T47D (cell line): Measurements from ENCODE around the gene TCP11L2.
A peak's percentile ranks its signal among the peaks of the same experiment; 100 is the strongest.

ENCODE experiments used
- DNase-seq, 2 experiments: peaks; one replicate each; pipeline versions ENCODE4 v3.0.0 to v3.0.0-alpha.2; 2011 to 2012; ENCODE audit warnings: low read depth in 1 of 2, low spot score in 1 of 2
- JUND ChIP-seq: IDR thresholded peaks from 2 replicates; pipeline ENCODE4 v1.6.1; 2012; ENCODE audit warnings: low read depth
- in situ Hi-C: cut with HindIII; loops from 2 replicates; pipeline ENCODE4 v1.10.0; 2016; ENCODE audit warnings: low sequenced_read_pairs, low pct_unique_long_range_greater_than_20kb

Gene TCP11L2

DNA sequence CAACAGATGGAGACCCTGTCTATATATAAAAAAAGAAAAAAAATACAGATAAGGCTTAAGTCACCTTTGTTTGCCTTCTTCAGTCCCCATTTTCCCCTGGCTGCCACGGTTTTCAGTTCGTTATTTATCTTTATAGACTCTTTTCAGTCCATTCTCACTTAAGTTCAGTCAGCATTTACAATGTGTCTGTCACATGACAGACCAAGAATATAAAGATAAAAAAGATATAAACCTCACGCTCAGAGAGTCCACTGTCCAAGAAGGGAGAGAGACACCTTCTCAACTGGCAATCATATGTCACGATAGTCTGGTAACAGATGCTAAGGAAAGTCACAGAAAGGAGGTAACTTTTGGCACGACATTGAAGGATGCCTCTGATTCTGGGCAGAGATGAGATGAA lies 41.6 kb downstream of the TCP11L2 start:
- no peak for DNase-seq
- TF ChIP-seq JUND = no peak
- in situ Hi-C loops = no loop called here

GRCh38 chr12:106345746-106346145 lies 43.2 kb downstream of the TCP11L2 start:
- peak; percentile 51 to 89 for DNase-seq
- no peak for TF ChIP-seq JUND
- in situ Hi-C loops = no loop called here

GRCh38 chr12:106348411-106348810 lies 45.9 kb downstream of the TCP11L2 start:
- in situ Hi-C loops = no loop called here
- DNase-seq = no peak
- TF ChIP-seq JUND = no peak

- in situ Hi-C loops = no loop called here
- no peak for DNase-seq
- no peak for TF ChIP-seq JUND
Observed at GRCh38 chr12:106353175-106353574, 50.6 kb downstream of the TCP11L2 start.

DNA sequence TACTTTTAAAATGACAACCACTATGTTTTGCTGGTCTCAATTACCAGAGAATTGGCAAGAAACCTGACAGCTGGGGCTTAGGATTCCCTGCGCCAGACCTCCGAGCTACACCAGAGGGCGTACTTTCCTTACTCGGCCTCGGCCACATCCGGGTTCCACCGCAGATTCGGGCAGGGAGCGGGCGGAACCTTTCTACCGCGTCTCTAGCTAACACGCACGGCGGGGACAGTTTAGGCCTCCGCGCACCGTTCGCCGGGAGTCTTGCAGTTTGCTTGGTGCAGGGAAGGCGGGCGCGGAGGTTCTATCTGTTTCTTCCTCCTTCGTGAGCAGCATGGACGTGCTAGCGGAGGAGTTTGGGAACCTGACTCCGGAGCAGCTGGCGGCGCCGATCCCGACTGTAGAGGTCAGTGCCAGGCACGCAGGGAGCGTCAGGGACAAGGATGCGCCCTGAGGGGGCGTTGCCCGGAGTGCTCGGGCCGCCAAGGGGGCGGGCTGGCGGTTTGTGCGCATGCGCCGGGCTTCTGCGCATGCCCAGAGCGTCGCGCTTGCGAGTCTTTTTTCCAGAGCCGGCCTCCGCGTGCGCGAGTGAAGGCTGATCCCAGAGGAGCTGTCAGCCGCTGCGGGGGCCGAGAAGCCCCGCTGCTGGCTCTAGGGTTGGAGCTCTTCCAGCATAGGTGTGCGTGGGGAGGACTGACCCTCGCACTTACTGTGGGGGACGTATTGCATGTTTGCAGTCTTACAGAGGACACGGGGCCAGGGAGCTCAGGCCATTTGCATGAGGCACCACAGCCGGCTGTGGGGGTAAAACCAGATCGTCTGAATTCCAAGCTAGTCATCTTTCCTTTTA lies 55.2 kb downstream of the TCP11L2 start, which contains the start of gene POLR3B:
TSS of gene POLR3B (plus strand) at position 200 of the 847 bp plus-strand sequence. CDS start at position 332, 132 bp downstream.
- in situ Hi-C loops = no loop called here
- no peak for TF ChIP-seq JUND
- DNase-seq = peak; percentile 92 to 98

- TF ChIP-seq JUND = no peak
- DNase-seq = peak in 1 of 2 experiments; percentile 48
Observed at GRCh38 chr12:106358396-106359241, 56.1 kb downstream of the TCP11L2 start.

GRCh38 chr12:106359646-106360399 lies 57.3 kb downstream of the TCP11L2 start:
- DNase-seq = no peak
- no peak for TF ChIP-seq JUND
- in situ Hi-C loops = no loop called here

More at GRCh38 chr12:106358396-106359241, 56.1 kb downstream of the TCP11L2 start:
- in situ Hi-C loops = no loop called here

- DNase-seq = no peak
- in situ Hi-C loops = no loop called here
- TF ChIP-seq JUND = no peak
Observed at GRCh38 chr12:106360400-106360994, 58.0 kb downstream of the TCP11L2 start.

DNA sequence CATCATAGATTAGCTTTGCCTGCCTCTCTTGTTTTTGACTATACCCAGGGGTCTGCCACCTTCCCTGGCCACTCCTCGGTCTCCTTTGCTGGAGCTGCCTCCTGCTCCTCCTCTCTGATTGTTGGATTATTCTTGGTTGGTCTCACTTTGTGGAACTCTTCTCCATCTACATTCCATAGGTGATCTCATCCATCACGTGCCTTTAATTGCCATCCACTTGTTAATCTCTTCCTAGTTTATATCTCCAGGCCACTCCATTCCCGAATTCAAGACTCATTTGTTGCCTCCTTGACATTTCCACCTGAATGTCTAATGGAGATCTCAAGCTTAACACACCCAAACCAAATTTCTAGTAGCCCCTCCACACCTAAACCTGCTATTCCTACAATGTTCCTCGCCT lies 60.4 kb downstream of the TCP11L2 start:
- TF ChIP-seq JUND = no peak
- no peak for DNase-seq
- in situ Hi-C loops = no loop called here

- no peak for TF ChIP-seq JUND
- in situ Hi-C loops = no loop called here
- no peak for DNase-seq
Observed at GRCh38 chr12:106364261-106364660, 61.7 kb downstream of the TCP11L2 start.

GRCh38 chr12:106369624-106370346 lies 67.3 kb downstream of the TCP11L2 start:
- no peak for TF ChIP-seq JUND
- DNase-seq = no peak
- in situ Hi-C loops = no loop called here

- TF ChIP-seq JUND = no peak
- in situ Hi-C loops = no loop called here
- no peak for DNase-seq
Observed at GRCh38 chr12:106378788-106379187, 76.3 kb downstream of the TCP11L2 start.
